Common myeloid progenitor, CD34-positive (primary cell): Measurements from ENCODE around the gene PDLIM5.
"Not testable (repeated sequence)": the region's sequence is repeated elsewhere in the genome, so short reads cannot be mapped to it uniquely, and the experiment has no call there.

Source experiments
- CTCF ChIA-PET: fragments of 350-600 bp; sonication (Branson Sonifier 250); formaldehyde crosslinking; loops from one replicate; lab custom pipeline; 2021; ENCODE audit warnings: antibody characterized with exemption; lab: Charles Lee
- POLR2A ChIA-PET: fragments of 350-600 bp; sonication (Branson Sonifier 250); formaldehyde crosslinking; loops from one replicate; lab custom pipeline; 2021; ENCODE audit warnings: antibody characterized with exemption; lab: Charles Lee
- DNase-seq, 3 donors: peaks; one replicate each; pipeline versions ENCODE4 v3.0.0 to v3.0.0-alpha.2; 2013
- H3K27ac ChIP-seq, 2 experiments: 1 replicate in 1 of 2; 2 replicates in 1 of 2; pipeline ENCODE4 v1.7.0; 2013; ENCODE audit warnings: inconsistent platforms in 2 of 2, low read length in 2 of 2, mild to moderate bottlenecking in 2 of 2, low read depth in 1 of 2, moderate library complexity in 1 of 2; ENCODE audit not compliant: severe bottlenecking in 2 of 2, insufficient read depth in 1 of 2, poor library complexity in 1 of 2
- H3K27me3 ChIP-seq, 5 experiments: replicated peaks in 2 of 5; 1 replicate in 3 of 5; 2 replicates in 2 of 5; pipeline versions ENCODE4 v1.6.1 to v1.7.0; 2013; ENCODE audit warnings: low read length in 4 of 5, mild to moderate bottlenecking in 2 of 5, moderate library complexity in 2 of 5, inconsistent platforms in 1 of 5; ENCODE audit not compliant: insufficient read depth in 5 of 5, control insufficient read depth in 4 of 5
- H3K36me3 ChIP-seq, 4 experiments: 1 replicate in 2 of 4; 2 replicates in 2 of 4; pipeline versions ENCODE4 v1.6.1 to v1.7.0; 2013; ENCODE audit warnings: low read length in 3 of 4, control low read depth in 1 of 4, mild to moderate bottlenecking in 1 of 4; ENCODE audit not compliant: control insufficient read depth in 4 of 4, insufficient read depth in 4 of 4
- H3K4me1 ChIP-seq, 4 experiments: 1 replicate in 3 of 4; 2 replicates in 1 of 4; pipeline versions ENCODE4 v1.6.1 to v1.7.1; 2013; ENCODE audit warnings: low read length in 3 of 4, mild to moderate bottlenecking in 3 of 4, control low read depth in 1 of 4, inconsistent platforms in 1 of 4, moderate library complexity in 1 of 4; ENCODE audit not compliant: control insufficient read depth in 4 of 4, insufficient read depth in 4 of 4; ENCODE audit errors: control extremely low read depth in 1 of 4
- H3K4me3 ChIP-seq, 7 experiments: 1 replicate in 4 of 7; 2 replicates in 3 of 7; pipeline versions ENCODE4 v1.5.1 to v1.7.0; 2013; ENCODE audit warnings: mild to moderate bottlenecking in 7 of 7, low read length in 6 of 7, moderate library complexity in 6 of 7, inconsistent platforms in 2 of 7, low read depth in 2 of 7, control low read depth in 1 of 7; ENCODE audit not compliant: insufficient read depth in 4 of 7, control insufficient read depth in 1 of 7; ENCODE audit errors: extremely low read depth in 1 of 7
- H3K9me3 ChIP-seq, 5 experiments: 1 replicate in 4 of 5; 2 replicates in 1 of 5; pipeline versions ENCODE4 v1.6.1 to v1.7.1; 2013; ENCODE audit warnings: low read length in 4 of 5, mild to moderate bottlenecking in 2 of 5, inconsistent platforms in 1 of 5, low read depth in 1 of 5, moderate library complexity in 1 of 5; ENCODE audit not compliant: control insufficient read depth in 4 of 5, insufficient read depth in 2 of 5; ENCODE audit errors: control extremely low read depth in 1 of 5
- WGBS: methylation state at CpG from one replicate; pipeline ENCODE4 v1.1.5; 2013; ENCODE audit not compliant: insufficient coverage; 5-methylcytosine and 5-hydroxymethylcytosine counted together

Gene PDLIM5

DNA sequence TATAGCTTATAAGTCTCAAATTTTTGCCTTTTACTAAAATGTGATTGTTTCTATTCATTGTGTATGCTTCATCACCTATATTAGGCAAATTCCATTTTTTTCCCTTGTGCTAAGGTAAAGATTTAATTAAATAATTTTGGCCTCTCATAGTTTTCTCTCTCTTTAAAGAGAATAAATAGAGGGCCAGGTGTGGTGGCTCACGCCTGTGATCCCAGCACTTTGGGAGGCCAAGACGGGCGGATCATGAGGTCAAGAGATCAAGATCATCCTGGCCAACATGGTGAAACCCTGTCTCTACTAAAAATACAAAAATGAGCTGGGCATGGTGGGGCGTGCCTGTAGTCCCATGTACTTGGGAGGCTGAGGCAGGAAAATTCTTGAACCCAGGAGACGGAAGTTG, 213.3 kb downstream of the PDLIM5 start:
- H3K4me3 ChIP-seq, H3K27ac ChIP-seq, H3K27me3 ChIP-seq, POLR2A ChIA-PET, DNase-seq, H3K4me1 ChIP-seq, H3K36me3 ChIP-seq, H3K9me3 ChIP-seq: not testable (repeated sequence)
- WGBS: 100% methylated on average over 2 of the region's 5 CpGs
- CTCF ChIA-PET: interaction anchor here (0.8 kb wide), 1 partner anchor 165 kb away, joined by 3 read pairs; no protein-coding TSS in a partner anchor

DNA sequence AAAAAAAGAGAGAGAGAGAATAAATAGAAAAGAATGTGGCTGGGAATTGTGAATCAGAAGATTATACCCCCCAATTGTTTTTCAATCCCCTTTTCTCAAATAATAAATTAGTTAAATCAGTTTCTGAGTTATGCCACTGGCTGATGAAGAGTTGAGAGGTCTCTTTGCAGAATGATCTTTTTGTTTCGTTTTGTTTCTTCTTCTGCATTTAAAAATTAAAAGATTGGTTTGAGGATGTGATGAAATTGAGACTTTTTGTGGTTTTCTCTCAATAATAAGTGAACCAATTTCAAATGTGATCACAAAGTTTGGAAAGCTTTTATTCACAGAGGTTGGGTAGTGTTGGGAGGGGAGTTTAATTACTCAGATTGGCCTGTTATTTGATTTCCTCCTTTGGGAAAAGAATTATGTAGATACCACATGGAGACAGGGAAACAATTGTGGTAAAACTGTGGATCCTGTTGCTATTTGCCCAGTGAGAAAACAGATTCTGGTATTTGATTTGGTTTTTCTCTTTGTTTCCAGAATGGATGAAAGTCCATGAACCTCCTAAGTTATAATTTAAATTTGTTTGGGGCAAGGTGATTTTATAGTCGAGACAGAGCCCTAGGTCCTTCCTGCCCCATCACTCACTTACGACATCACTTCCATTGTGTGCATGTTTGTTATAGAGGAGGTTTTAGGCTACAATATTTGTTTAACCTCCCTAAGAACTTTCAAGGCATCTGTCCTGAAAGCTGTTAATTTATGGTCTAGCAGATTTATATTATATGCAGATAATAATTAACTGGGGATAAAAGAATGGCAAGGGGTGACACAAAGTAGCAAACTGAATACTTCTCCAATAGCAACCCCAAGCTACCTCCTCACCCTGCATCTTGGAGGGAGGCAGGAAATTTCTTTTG, 214.0 kb downstream of the PDLIM5 start:
- H3K36me3 ChIP-seq: no peaks in the 10 kb centered on the region
- no peak overlapping the region for H3K4me3 ChIP-seq
- WGBS: 100% methylated on average over 1 of the region's 3 CpGs
- ChIA-PET CTCF (no interaction called here), POLR2A (no interaction called here)
- no peak overlapping the region for H3K27ac ChIP-seq
- H3K9me3 ChIP-seq: no peaks in the 10 kb centered on the region
- no peaks in the 10 kb centered on the region for H3K4me1 ChIP-seq
- H3K27me3 ChIP-seq: no peaks in the 10 kb centered on the region
- no peak for DNase-seq

DNA sequence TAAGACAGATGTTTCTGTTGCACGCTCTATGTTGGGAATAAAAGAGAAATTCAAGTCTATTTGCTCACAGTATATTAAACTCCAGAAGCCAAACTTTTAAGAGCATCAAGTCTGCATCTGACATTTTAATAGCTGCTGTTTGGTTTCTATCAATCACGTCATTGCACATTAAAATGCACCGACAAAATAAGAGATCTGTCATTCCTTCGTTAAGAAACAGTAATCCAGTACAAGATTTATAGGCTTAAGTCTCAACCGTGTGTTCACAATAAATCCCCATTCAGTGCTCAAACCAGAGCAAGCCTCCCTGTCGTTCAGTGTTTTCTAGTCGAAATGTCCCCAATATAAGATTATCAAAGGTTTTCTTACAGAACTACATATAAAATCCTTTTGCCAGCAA, 217.0 kb downstream of the PDLIM5 start:
- Histone ChIP-seq H3K4me1 (no peaks in the 10 kb centered on the region), H3K27ac (no peak overlapping the region), H3K27me3 (no peaks in the 10 kb centered on the region), H3K36me3 (no peaks in the 10 kb centered on the region), H3K4me3 (no peak overlapping the region), H3K9me3 (no peaks in the 10 kb centered on the region)
- 100% methylated on average over 5 of the region's 7 CpGs for WGBS
- ChIA-PET CTCF (no interaction called here), POLR2A (no interaction called here)
- DNase-seq: no peak

DNA sequence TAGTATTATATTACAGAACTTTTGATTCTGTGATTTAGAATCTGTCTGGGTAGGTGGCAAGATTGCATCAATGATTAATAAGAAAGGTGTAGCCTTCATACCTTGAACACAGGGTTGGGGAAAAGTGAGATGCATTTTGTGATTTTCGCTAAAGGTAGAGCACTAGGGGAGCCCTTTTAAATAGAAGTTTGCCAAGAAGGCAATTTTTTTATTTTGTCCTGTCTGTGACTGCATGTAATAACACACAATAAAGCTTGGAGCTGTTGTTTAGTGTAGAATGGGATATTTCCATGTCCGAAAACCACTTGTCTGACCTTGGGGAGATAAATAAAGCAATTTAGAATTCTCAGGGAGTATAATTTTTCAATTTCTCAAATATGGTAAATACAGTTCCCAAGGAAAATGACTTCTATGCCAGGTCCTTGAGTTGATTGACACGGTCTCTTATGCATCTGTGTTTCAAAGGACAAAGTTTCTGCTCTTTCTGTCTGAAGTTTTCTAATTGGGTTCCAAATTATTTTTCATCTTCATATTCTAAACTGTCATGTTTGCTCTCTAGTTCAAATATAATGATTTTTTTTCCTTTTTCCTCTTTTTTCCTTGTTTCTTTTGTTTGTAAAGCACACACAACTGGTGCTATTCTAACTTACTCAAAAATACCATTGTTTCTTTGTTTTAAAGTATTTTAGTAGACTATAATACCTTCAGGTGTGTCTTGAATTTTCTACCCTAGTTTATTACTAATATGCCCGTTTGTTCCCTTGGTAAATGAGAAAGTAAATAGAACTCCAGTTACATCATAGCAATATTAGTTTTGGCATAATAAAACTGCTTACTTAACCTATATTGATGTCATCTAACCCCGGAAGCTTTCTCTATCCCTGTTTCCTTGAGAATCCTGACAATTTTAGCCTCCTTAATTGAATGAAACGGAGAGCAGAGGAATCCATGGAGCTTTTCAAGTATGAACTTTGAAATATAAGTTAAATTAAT, 218.2 kb downstream of the PDLIM5 start:
- ChIA-PET POLR2A (no interaction called here), CTCF (no interaction called here)
- Histone ChIP-seq H3K27me3 (no peaks in the 10 kb centered on the region), H3K36me3 (no peaks in the 10 kb centered on the region), H3K9me3 (no peaks in the 10 kb centered on the region), H3K27ac (no peak overlapping the region), H3K4me1 (no peaks in the 10 kb centered on the region), H3K4me3 (no peak overlapping the region)
- 100% methylated on average over 2 of the region's 6 CpGs for WGBS
- DNase-seq: no peak

GRCh38 chr4:94671113-94671512, 219.4 kb downstream of the PDLIM5 start:
- 98% methylated on average over 5 of the region's 5 CpGs for WGBS
- H3K27ac ChIP-seq: no peak overlapping the region
- H3K9me3 ChIP-seq: no peaks in the 10 kb centered on the region
- H3K27me3 ChIP-seq: no peaks in the 10 kb centered on the region
- no peaks in the 10 kb centered on the region for H3K36me3 ChIP-seq
- CTCF ChIA-PET: no interaction called here
- POLR2A ChIA-PET: interaction anchor here (0.6 kb wide), 1 partner anchor 14 kb away, joined by 3 read pairs; no protein-coding TSS in a partner anchor
- no peaks in the 10 kb centered on the region for H3K4me1 ChIP-seq
- no peak overlapping the region for H3K4me3 ChIP-seq
- no peak for DNase-seq

DNA sequence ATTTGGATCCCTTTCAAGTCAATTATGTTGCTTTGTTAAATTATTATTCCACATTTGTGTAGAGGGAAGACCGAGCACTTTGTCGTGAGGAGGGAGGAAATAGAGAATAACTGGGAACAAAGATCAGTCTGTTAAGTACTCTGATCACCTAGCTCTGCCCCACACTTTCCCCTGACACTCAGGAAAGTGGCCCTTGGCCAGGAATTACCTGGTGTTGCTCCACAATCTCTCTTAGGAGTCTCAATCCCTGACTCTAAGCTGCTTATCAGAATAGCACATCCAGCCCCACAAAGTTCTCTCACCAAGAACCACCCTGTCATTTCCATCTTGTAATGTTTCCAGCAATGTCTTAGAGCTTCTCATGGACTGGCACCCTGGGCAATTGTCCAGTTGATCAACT, 222.2 kb downstream of the PDLIM5 start:
- ChIA-PET POLR2A (no interaction called here), CTCF (no interaction called here)
- no peak for DNase-seq
- WGBS: 94% methylated on average over 2 of the region's 2 CpGs
- Histone ChIP-seq H3K36me3 (no peaks in the 10 kb centered on the region), H3K4me3 (no peak overlapping the region), H3K27me3 (no peaks in the 10 kb centered on the region), H3K4me1 (no peaks in the 10 kb centered on the region), H3K9me3 (no peaks in the 10 kb centered on the region), H3K27ac (no peak overlapping the region)

- Histone ChIP-seq H3K4me1 (no peaks in the 10 kb centered on the region), H3K9me3 (no peaks in the 10 kb centered on the region), H3K4me3 (no peak overlapping the region), H3K27ac (no peak overlapping the region), H3K27me3 (no peaks in the 10 kb centered on the region), H3K36me3 (no peaks in the 10 kb centered on the region)
- DNase-seq: no peak
- CTCF ChIA-PET: no interaction called here
- POLR2A ChIA-PET: no interaction called here
- WGBS: 100% methylated on average over 1 of the region's 2 CpGs
These were observed 225.2 kb downstream of the PDLIM5 start for GRCh38 chr4:94676970-94677369.
